Stimulated activated CD4-positive, alpha-beta T cell treated with anti-CD3 and anti-CD28 coated beads, Interleukin-4, amount 100 ng/mL, for 4 hours (primary cell): ENCODE measurements around the gene SRBD1.

Experiments
- DNase-seq, 2 experiments: peaks; one replicate each; pipeline ENCODE4 v3.0.0-alpha.2; 2020

Gene SRBD1

GRCh38 chr2:45412754-45413379 is 198.2 kb downstream of the SRBD1 start:
- no peak for DNase-seq

- no peak for DNase-seq
These were observed 201.4 kb downstream of the SRBD1 start for GRCh38 chr2:45409677-45410076.

GRCh38 chr2:45406621-45407020 is 204.4 kb downstream of the SRBD1 start:
- DNase-seq = no peak

GRCh38 chr2:45404807-45405297 is 206.2 kb downstream of the SRBD1 start:
- no peak for DNase-seq

- DNase-seq = no peak
These were observed 208.0 kb downstream of the SRBD1 start for GRCh38 chr2:45403036-45403435.

- no peak for DNase-seq
These were observed 209.6 kb downstream of the SRBD1 start for GRCh38 chr2:45401431-45401922.

GRCh38 chr2:45399040-45399784 is 211.9 kb downstream of the SRBD1 start:
- no peak for DNase-seq

GRCh38 chr2:45397292-45397691 is 213.8 kb downstream of the SRBD1 start:
- no peak for DNase-seq

GRCh38 chr2:45396671-45397070 is 214.4 kb downstream of the SRBD1 start:
- DNase-seq = no peak

GRCh38 chr2:45394842-45395241 is 216.2 kb downstream of the SRBD1 start:
- DNase-seq = no peak

- DNase-seq = no peak
These were observed 216.9 kb downstream of the SRBD1 start for GRCh38 chr2:45394216-45394615.

- DNase-seq = no peak
These were observed 219.2 kb downstream of the SRBD1 start for GRCh38 chr2:45391866-45392265.

GRCh38 chr2:45390861-45391260 is 220.2 kb downstream of the SRBD1 start:
- no peak for DNase-seq

- no peak for DNase-seq
These were observed 220.6 kb downstream of the SRBD1 start for GRCh38 chr2:45390441-45390840.

- DNase-seq = no peak
These were observed 222.4 kb downstream of the SRBD1 start for GRCh38 chr2:45388541-45389100.

GRCh38 chr2:45382744-45383143 is 228.3 kb downstream of the SRBD1 start:
- DNase-seq = no peak

- DNase-seq = no peak
These were observed 230.8 kb downstream of the SRBD1 start for GRCh38 chr2:45380131-45380836.

GRCh38 chr2:45379399-45380087 is 231.5 kb downstream of the SRBD1 start:
- DNase-seq = no peak

- DNase-seq = no peak
These were observed 237.5 kb downstream of the SRBD1 start for GRCh38 chr2:45373534-45373933.

GRCh38 chr2:45370369-45370768 is 240.7 kb downstream of the SRBD1 start:
- DNase-seq = no peak

GRCh38 chr2:45368792-45369191 is 242.3 kb downstream of the SRBD1 start:
- DNase-seq = no peak

- DNase-seq = no peak
These were observed 249.4 kb downstream of the SRBD1 start for GRCh38 chr2:45361666-45362065.

GRCh38 chr2:45354776-45355175 is 256.3 kb downstream of the SRBD1 start:
- DNase-seq = no peak
